Bronchial epithelial cell (primary cell): ENCODE data around the gene C9orf152. TPM values are rescaled to one million over a fixed set of nuclear protein-coding genes. Genes with fewer than 3 reads are reported as not detected.

Experiments used
- DNase-seq: peaks from one replicate; pipeline ENCODE4 v3.0.0-alpha.2; 2010; ENCODE audit warnings: low read depth
- FAIRE-seq: peaks from 2 replicates; lab custom pipeline; 2011; peaks lifted over from hg19 to GRCh38; lab: Jason Lieb, UNC
- H3K27me3 ChIP-seq: 2 replicates; pipeline ENCODE4 v1.5.1; 2011; ENCODE audit warnings: low read length; ENCODE audit not compliant: control insufficient read depth, insufficient read depth
- H3K36me3 ChIP-seq: 2 replicates; pipeline ENCODE4 v1.5.1; 2011; ENCODE audit warnings: low read length; ENCODE audit not compliant: control insufficient read depth, insufficient read depth
- H3K4me3 ChIP-seq: 2 replicates; pipeline ENCODE4 v1.5.1; 2011; ENCODE audit warnings: mild to moderate bottlenecking, low read depth, low read length, control low read depth
- total RNA-seq: library from RNA; depleted of rRNA; stranded (reverse); fragments of >200 nt; gene quantifications from 2 replicates; pipeline ENCODE4 v1.2.1, GENCODE V29; 2014
- TF ChIP-seq, protein P1 (sequence below): IDR thresholded peaks from 2 replicates; pipeline ENCODE4 v1.5.1; 2011; ENCODE audit warnings: mild to moderate bottlenecking, moderate library complexity, low read length, control low read depth, inconsistent platforms; ENCODE audit not compliant: insufficient read depth, severe bottlenecking

C9orf152 gene
- under 0.01 TPM in 2 replicates for total RNA-seq

DNA sequence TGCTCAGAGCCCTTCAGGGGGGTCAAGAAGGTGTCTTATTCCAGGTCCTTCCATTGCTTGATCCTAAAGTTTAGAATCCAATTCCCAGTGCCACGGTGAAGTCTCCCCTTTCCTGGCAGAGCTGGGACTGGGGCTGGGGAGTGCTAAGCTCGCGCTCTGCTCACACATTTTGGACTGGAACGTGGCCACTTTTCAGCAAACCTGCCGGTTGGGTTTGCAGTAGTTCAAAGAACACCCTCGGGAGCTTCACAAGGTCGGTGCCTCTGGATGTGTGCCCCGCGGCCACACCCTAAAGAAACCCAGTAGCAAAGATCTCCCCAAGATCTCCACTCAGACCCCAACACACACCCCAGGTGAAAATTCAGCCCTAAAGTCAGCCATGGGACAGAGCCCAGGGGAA lies at the start of gene C9orf152:
Gene C9orf152 (minus strand): TSS at position 129 of the 400 bp plus-strand sequence. CDS start 580 bp downstream, outside the sequence.
- DNase-seq (no peak), FAIRE-seq (no peak)
- Histone ChIP-seq H3K36me3 (no peaks in the 10 kb centered on the region), H3K4me3 (no peak within 1 kb of the TSS), H3K27me3 (peaks cover 13% of the 10 kb centered on the region)
- TF ChIP-seq, protein P1, sequence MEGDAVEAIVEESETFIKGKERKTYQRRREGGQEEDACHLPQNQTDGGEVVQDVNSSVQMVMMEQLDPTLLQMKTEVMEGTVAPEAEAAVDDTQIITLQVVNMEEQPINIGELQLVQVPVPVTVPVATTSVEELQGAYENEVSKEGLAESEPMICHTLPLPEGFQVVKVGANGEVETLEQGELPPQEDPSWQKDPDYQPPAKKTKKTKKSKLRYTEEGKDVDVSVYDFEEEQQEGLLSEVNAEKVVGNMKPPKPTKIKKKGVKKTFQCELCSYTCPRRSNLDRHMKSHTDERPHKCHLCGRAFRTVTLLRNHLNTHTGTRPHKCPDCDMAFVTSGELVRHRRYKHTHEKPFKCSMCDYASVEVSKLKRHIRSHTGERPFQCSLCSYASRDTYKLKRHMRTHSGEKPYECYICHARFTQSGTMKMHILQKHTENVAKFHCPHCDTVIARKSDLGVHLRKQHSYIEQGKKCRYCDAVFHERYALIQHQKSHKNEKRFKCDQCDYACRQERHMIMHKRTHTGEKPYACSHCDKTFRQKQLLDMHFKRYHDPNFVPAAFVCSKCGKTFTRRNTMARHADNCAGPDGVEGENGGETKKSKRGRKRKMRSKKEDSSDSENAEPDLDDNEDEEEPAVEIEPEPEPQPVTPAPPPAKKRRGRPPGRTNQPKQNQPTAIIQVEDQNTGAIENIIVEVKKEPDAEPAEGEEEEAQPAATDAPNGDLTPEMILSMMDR, result no peak

GRCh38 chr9:110257097-110257841 lies 49.3 kb upstream of the C9orf152 start:
- H3K4me3 ChIP-seq, result peak overlapping the region; percentile 94
- no peaks in the 10 kb centered on the region for H3K27me3 ChIP-seq
- TF ChIP-seq, protein P1, result no peak
- no peak for FAIRE-seq
- no peaks in the 10 kb centered on the region for H3K36me3 ChIP-seq
- DNase-seq, result peak; percentile 39

DNA sequence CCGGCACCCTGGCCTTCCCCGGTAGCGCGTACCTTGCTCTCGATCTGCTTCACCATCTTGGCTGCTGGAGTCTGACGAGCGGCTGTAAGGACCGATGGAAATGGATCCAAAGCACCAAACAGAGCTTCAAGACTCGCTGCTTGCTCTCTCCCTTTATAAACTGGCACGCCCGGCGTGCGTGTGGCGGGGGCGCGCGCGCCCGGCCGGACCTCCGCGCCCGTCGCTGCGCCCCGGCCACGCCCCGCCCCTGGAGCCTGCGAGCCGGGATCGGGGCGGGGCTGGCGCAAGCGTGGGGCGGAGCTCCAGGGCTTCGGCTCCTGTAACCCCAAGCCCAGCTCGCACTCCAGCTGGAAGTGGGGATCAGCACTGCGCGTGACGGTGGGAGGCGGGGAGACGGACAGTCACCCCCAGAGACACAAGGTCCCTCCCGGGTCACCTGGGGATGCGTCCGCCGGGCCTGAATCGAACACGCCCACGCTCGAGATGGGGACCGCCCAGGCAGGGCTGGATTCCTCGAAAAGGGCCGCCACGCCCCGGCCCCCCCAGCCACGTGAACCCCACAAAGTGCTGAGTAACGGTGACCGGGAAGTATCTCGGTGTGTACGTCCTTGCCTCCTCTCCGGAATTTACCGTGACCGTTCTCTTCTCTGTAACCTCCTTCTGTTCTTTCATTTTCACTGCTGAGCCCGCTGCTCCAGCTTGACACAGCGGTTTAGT lies 48.6 kb upstream of the C9orf152 start, which contains the start of gene TXN:
Gene TXN (minus strand): TSS at position 128 of the 717 bp plus-strand sequence. CDS start 72 bp downstream, at position 56.
- FAIRE-seq (no peak), DNase-seq (peak; percentile 77)
- Histone ChIP-seq H3K4me3 (peak within 1 kb of the TSS; percentile 94), H3K27me3 (no peaks in the 10 kb centered on the region), H3K36me3 (no peaks in the 10 kb centered on the region)
- TF ChIP-seq, protein P1, result no peak

DNA sequence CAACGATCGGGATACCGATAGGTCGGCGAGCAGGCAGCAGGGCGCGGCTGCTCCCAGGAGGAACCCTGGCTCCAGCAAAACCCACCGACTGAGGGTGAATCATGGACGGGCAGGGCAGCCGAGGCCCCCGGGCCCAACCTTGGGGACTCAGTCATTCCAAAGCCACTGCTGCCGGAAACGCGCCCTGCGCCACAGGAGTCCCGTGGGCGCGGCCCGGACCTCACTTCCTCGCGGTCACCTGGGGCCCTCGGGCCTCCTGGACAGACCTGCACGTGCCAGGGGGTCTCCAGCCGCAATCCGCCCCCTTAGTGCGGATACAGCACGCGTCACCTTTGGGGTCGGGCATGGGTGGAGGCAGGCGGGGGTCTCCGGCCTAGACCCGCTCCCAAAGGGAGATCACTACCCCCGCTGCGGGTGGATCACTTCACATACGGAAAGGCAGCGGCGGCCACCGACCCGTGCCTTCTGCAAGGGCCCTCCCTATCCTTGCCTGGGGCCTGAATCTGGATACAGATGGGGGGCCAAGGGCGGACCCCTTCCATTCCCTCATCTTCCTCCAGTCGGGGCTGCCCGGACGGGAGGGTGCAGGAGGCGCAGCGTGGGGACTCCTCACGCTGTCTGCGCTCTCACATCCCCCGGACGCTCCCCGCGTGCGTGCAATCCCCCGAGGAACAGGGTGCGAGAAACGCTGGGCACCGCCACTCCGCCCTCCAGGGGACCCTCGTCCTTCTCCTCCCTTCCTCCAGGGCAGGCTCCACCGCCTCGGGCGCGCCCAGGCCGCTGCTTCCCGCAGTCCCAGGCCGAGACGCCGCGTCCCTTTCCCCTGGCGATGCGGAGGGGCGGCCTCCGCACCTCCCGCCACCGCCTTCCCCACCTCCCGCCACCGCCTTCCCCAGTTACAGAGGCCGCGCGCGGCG lies 47.8 kb upstream of the C9orf152 start:
- no peaks in the 10 kb centered on the region for H3K27me3 ChIP-seq
- TF ChIP-seq, protein P1, result no peak
- no peaks in the 10 kb centered on the region for H3K36me3 ChIP-seq
- FAIRE-seq, result no peak
- H3K4me3 ChIP-seq, result peak overlapping the region; percentile 94
- peak; percentile 46 for DNase-seq

- no peak for DNase-seq
- peaks cover 2% of the 10 kb centered on the region for H3K36me3 ChIP-seq
- TF ChIP-seq, protein P1, result no peak
- H3K4me3 ChIP-seq, result peak overlapping the region; percentile 94
- no peak for FAIRE-seq
- no peaks in the 10 kb centered on the region for H3K27me3 ChIP-seq
These were observed 47.1 kb upstream of the C9orf152 start for GRCh38 chr9:110255034-110255462.
